GM10266 (cell line): ENCODE results near the gene WNT9B.

Experiments
- DNase-seq: peaks from one replicate; pipeline ENCODE4 v3.0.0; 2012; ENCODE audit errors: extremely low spot score
- CTCF ChIP-seq: IDR thresholded peaks from 2 replicates; pipeline ENCODE4 v1.5.1; 2012; ENCODE audit warnings: mild to moderate bottlenecking, low read depth; ENCODE audit not compliant: control insufficient read depth, insufficient read depth; ENCODE audit errors: missing control alignments

The WNT9B gene

GRCh38 chr17:46922804-46923635, 71.6 kb downstream of the WNT9B start, which contains the start of gene GOSR2:
GOSR2 (plus strand) TSS chr17:46923160; CDS start chr17:46923193, 33 bp downstream.
- TF ChIP-seq CTCF, result no peak
- DNase-seq, result peak; percentile 91

- no peak for TF ChIP-seq CTCF
- no peak for DNase-seq
These were observed 73.9 kb downstream of the WNT9B start for GRCh38 chr17:46925185-46925868.

GRCh38 chr17:46928467-46929261, 77.3 kb downstream of the WNT9B start:
- no peak for DNase-seq
- TF ChIP-seq CTCF, result no peak

- TF ChIP-seq CTCF, result no peak
- no peak for DNase-seq
These were observed 78.0 kb downstream of the WNT9B start for GRCh38 chr17:46929413-46929812.

GRCh38 chr17:46930051-46930450, 78.7 kb downstream of the WNT9B start:
- no peak for TF ChIP-seq CTCF
- DNase-seq, result no peak

GRCh38 chr17:46931596-46931995, 80.2 kb downstream of the WNT9B start:
- DNase-seq, result no peak
- no peak for TF ChIP-seq CTCF
